Thoracic aorta (tissue), 2 donors: ENCODE results near the gene PET100. TPM values are rescaled to one million over a fixed set of nuclear protein-coding genes. Genes with fewer than 3 reads are reported as not detected.

Experiments used
- ATAC-seq: fragments of 150-250 bp; one replicate; pipeline ENCODE4 v1.8.0; 2017; ENCODE audit warnings: low read depth; ENCODE audit not compliant: insufficient number of reproducible peaks, low FRiP score
- DNase-seq: peaks from one replicate; pipeline ENCODE4 v3.0.0-alpha.2; 2020; ENCODE audit warnings: low spot score
- H3K27ac ChIP-seq, 2 donors: fragments of 200-600 bp; sonication (generic); 1 replicate in 1 of 2; 2 replicates in 1 of 2; pipeline ENCODE4 v1.5.1; 2016; ENCODE audit warnings: mild to moderate bottlenecking in 2 of 2, moderate library complexity in 2 of 2
- H3K27me3 ChIP-seq: fragments of 200-600 bp; sonication (generic); replicated peaks from 2 replicates; pipeline ENCODE4 v1.6.0; 2016; ENCODE audit warnings: mild to moderate bottlenecking; ENCODE audit not compliant: insufficient read depth
- H3K36me3 ChIP-seq: fragments of 200-600 bp; sonication (generic); one replicate; pipeline ENCODE4 v1.5.1; 2016
- H3K4me1 ChIP-seq, 2 donors: fragments of 200-600 bp; sonication (generic); 1 replicate in 1 of 2; 2 replicates in 1 of 2; pipeline versions ENCODE4 v1.5.1 to v1.6.0; 2016; ENCODE audit warnings: low read depth in 2 of 2, mild to moderate bottlenecking in 1 of 2; ENCODE audit not compliant: control insufficient read depth in 1 of 2
- H3K4me3 ChIP-seq: fragments of 200-600 bp; sonication (generic); 2 replicates; pipeline ENCODE4 v1.5.1; 2016; ENCODE audit warnings: mild to moderate bottlenecking
- H3K9me3 ChIP-seq: fragments of 200-600 bp; sonication (generic); 2 replicates; pipeline ENCODE4 v1.5.1; 2016
- CTCF ChIP-seq: fragments of 200-600 bp; sonication (generic); IDR thresholded peaks from one replicate; pipeline ENCODE4 v1.5.1; 2019; ENCODE audit warnings: antibody characterized with exemption
- total RNA-seq, 2 donors: library from RNA; depleted of rRNA; stranded (reverse); fragments of >200 nt; gene quantifications; one replicate each; pipeline versions ENCODE4 v1.1.0 to v1.2.3, GENCODE V29; 2016

Gene PET100
- total RNA-seq, 2 donors from 2014 or later = 4.5 to 11.9 TPM

- Histone ChIP-seq H3K4me1 (no peaks in the 10 kb centered on the region), H3K36me3 (no peaks in the 10 kb centered on the region), H3K27ac (no peak overlapping the region), H3K4me3 (no peak overlapping the region), H3K27me3 (no peaks in the 10 kb centered on the region), H3K9me3 (no peaks in the 10 kb centered on the region)
- no peak for ATAC-seq
- DNase-seq = no peak
- TF ChIP-seq CTCF = no peak
Measured at GRCh38 chr19:7658219-7658686, 28.7 kb downstream of the PET100 start.

- Histone ChIP-seq H3K36me3 (no peaks in the 10 kb centered on the region), H3K4me1 (no peaks in the 10 kb centered on the region), H3K9me3 (no peaks in the 10 kb centered on the region), H3K27ac (no peak overlapping the region), H3K4me3 (no peak overlapping the region), H3K27me3 (no peaks in the 10 kb centered on the region)
- no peak for TF ChIP-seq CTCF
- DNase-seq (no peak), ATAC-seq (no peak)
Measured at GRCh38 chr19:7661744-7662538, 32.3 kb downstream of the PET100 start.

- ATAC-seq (no peak), DNase-seq (no peak)
- no peaks in the 10 kb centered on the region for H3K36me3 ChIP-seq
- H3K4me1 ChIP-seq = no peaks in the 10 kb centered on the region
- no peak for TF ChIP-seq CTCF
- no peaks in the 10 kb centered on the region for H3K27me3 ChIP-seq
- H3K27ac ChIP-seq = no peak overlapping the region
- H3K4me3 ChIP-seq = no peak overlapping the region
- no peaks in the 10 kb centered on the region for H3K9me3 ChIP-seq
Measured at GRCh38 chr19:7662657-7663056, 33.1 kb downstream of the PET100 start.

GRCh38 chr19:7663706-7664105 lies 34.1 kb downstream of the PET100 start:
- no peak for TF ChIP-seq CTCF
- DNase-seq (no peak), ATAC-seq (no peak)
- H3K4me3 ChIP-seq = no peak overlapping the region
- no peaks in the 10 kb centered on the region for H3K27me3 ChIP-seq
- no peak overlapping the region for H3K27ac ChIP-seq
- no peaks in the 10 kb centered on the region for H3K36me3 ChIP-seq
- no peaks in the 10 kb centered on the region for H3K9me3 ChIP-seq
- H3K4me1 ChIP-seq = no peaks in the 10 kb centered on the region

GRCh38 chr19:7665076-7665475 lies 35.5 kb downstream of the PET100 start:
- TF ChIP-seq CTCF = no peak
- Histone ChIP-seq H3K4me3 (no peak overlapping the region), H3K9me3 (no peaks in the 10 kb centered on the region), H3K27ac (no peak overlapping the region), H3K36me3 (no peaks in the 10 kb centered on the region), H3K27me3 (no peaks in the 10 kb centered on the region), H3K4me1 (no peaks in the 10 kb centered on the region)
- DNase-seq (no peak), ATAC-seq (no peak)
